Vagina (tissue), 2 donors: ENCODE measurements around the gene SELENOM. TPM values are rescaled to one million over a fixed set of nuclear protein-coding genes. Genes with fewer than 3 reads are reported as not detected.
"Not testable (repeated sequence)": the region's sequence is repeated elsewhere in the genome, so short reads cannot be mapped to it uniquely, and the experiment has no call there.

ENCODE experiments used
- DNase-seq, 2 donors: peaks; one replicate each; pipeline ENCODE4 v3.0.0-alpha.2; 2017; ENCODE audit errors: extremely low spot score in 2 of 2
- H3K27ac ChIP-seq: fragments of 200-600 bp; sonication (generic); one replicate; pipeline ENCODE4 v1.5.1; 2019
- H3K27me3 ChIP-seq: fragments of 200-600 bp; sonication (generic); one replicate; pipeline ENCODE4 v1.5.1; 2019
- H3K36me3 ChIP-seq, 2 donors: fragments of 200-600 bp; sonication (generic); one replicate each; pipeline ENCODE4 v1.5.1; 2017 to 2019
- H3K4me1 ChIP-seq: fragments of 200-600 bp; sonication (generic); one replicate; pipeline ENCODE4 v1.5.1; 2019
- H3K4me3 ChIP-seq, 2 donors: fragments of 200-600 bp; sonication (generic); 1 replicate in 1 of 2; 2 replicates in 1 of 2; pipeline ENCODE4 v1.5.1; 2016 to 2019
- H3K9me3 ChIP-seq: fragments of 200-600 bp; sonication (generic); one replicate; pipeline ENCODE4 v1.5.1; 2019
- POLR2A ChIP-seq, 2 donors: fragments of 450-650 bp; IDR thresholded peaks; one replicate each; pipeline ENCODE4 v1.6.1; 2017; ENCODE audit warnings: antibody characterized with exemption in 2 of 2, mild to moderate bottlenecking in 2 of 2, moderate library complexity in 2 of 2
- POLR2AphosphoS5 ChIP-seq, 2 donors: sonication (generic); formaldehyde crosslinking; IDR thresholded peaks; one replicate each; pipeline ENCODE4 v1.9.0; 2017; ENCODE audit warnings: antibody characterized with exemption in 2 of 2, mild to moderate bottlenecking in 2 of 2, low read depth in 1 of 2; ENCODE audit not compliant: insufficient read depth in 1 of 2
- intact Hi-C: fragments of 100-400 bp; cut with DNase I; formaldehyde crosslinking; loops from one replicate; pipeline ENCODE4 v1.15.1; 2023
- total RNA-seq: library from RNA; depleted of rRNA; stranded (reverse); fragments of >200 nt; gene quantifications from one replicate; pipeline ENCODE4 v1.2.3, GENCODE V29; 2016
- TF ChIP-seq, protein P1 (sequence below), 3 experiments: fragments of 450-650 bp in 2 of 3; fragments of 200-600 bp in 1 of 3; sonication (generic) in 1 of 3; IDR thresholded peaks; one replicate each; pipeline ENCODE4 v1.5.1; 2017 to 2019; ENCODE audit warnings: antibody characterized with exemption in 3 of 3, mild to moderate bottlenecking in 2 of 3, moderate library complexity in 2 of 3

Gene SELENOM
- total RNA-seq, 1 donor from 2014 or later = 941 TPM

DNA sequence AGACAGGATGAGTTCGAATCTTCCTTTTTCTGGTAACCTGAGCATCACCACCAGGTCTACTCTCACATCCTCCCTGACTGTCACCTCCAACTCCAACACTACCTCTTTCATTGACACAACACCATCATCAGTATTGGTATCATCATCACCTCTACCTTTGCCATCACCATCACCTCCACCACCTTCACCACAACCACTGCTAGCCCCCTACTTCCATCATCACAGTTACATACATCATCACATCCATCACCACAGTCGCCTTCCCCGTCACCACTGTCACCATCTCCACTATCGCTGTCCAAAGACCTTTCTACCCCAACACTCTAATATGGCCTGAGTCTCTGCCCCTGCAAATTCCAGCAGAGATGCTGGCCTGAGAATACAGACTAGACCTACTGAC, 14.0 kb upstream of the SELENOM start:
- TF ChIP-seq POLR2A (IDR thresholded peaks at IDR 0.05) (no peak), POLR2AphosphoS5 (IDR thresholded peaks at IDR 0.05; ENCODE audit: insufficient read depth in 1 of 2, low read depth in 1 of 2) (no peak)
- TF ChIP-seq, protein P1, sequence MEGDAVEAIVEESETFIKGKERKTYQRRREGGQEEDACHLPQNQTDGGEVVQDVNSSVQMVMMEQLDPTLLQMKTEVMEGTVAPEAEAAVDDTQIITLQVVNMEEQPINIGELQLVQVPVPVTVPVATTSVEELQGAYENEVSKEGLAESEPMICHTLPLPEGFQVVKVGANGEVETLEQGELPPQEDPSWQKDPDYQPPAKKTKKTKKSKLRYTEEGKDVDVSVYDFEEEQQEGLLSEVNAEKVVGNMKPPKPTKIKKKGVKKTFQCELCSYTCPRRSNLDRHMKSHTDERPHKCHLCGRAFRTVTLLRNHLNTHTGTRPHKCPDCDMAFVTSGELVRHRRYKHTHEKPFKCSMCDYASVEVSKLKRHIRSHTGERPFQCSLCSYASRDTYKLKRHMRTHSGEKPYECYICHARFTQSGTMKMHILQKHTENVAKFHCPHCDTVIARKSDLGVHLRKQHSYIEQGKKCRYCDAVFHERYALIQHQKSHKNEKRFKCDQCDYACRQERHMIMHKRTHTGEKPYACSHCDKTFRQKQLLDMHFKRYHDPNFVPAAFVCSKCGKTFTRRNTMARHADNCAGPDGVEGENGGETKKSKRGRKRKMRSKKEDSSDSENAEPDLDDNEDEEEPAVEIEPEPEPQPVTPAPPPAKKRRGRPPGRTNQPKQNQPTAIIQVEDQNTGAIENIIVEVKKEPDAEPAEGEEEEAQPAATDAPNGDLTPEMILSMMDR (IDR thresholded peaks at IDR 0.05) = no peak
- Histone ChIP-seq H3K4me1 (peaks cover 14% of the 10 kb centered on the region), H3K36me3 (no peaks in the 10 kb centered on the region), H3K27me3 (no peaks in the 10 kb centered on the region), H3K4me3 (no peak overlapping the region), H3K9me3 (no peaks in the 10 kb centered on the region), H3K27ac (no peak overlapping the region)
- intact Hi-C loops = no loop called here
- no peak for DNase-seq

DNA sequence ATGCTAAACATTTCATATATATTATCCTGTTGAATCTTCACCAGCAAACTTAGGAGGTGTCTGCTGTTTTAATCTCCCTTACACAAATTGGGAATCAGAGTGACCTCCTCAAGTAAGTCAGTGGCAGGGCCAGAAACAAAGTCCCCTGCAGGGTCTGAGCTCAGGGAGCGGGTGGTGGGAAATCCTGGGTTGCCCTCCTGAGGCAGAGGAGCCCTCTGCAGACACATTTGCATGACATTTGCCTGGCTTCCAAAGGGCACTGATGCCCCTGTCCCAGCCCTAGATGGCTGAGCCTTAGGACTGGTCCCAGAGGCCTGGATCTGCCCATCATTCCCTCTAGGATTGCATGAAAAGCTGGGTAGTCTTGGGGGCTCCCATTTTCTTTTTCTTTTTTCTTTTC, 13.3 kb upstream of the SELENOM start:
- TF ChIP-seq POLR2A (IDR thresholded peaks at IDR 0.05) (no peak), POLR2AphosphoS5 (IDR thresholded peaks at IDR 0.05; ENCODE audit: insufficient read depth in 1 of 2, low read depth in 1 of 2) (no peak)
- TF ChIP-seq, protein P1 (IDR thresholded peaks at IDR 0.05) = no peak
- no peaks in the 10 kb centered on the region for H3K9me3 ChIP-seq
- no peaks in the 10 kb centered on the region for H3K36me3 ChIP-seq
- peaks cover 14% of the 10 kb centered on the region for H3K4me1 ChIP-seq
- no peak for DNase-seq
- intact Hi-C loops = no loop called here
- no peak overlapping the region for H3K27ac ChIP-seq
- no peaks in the 10 kb centered on the region for H3K27me3 ChIP-seq
- no peak overlapping the region for H3K4me3 ChIP-seq

DNA sequence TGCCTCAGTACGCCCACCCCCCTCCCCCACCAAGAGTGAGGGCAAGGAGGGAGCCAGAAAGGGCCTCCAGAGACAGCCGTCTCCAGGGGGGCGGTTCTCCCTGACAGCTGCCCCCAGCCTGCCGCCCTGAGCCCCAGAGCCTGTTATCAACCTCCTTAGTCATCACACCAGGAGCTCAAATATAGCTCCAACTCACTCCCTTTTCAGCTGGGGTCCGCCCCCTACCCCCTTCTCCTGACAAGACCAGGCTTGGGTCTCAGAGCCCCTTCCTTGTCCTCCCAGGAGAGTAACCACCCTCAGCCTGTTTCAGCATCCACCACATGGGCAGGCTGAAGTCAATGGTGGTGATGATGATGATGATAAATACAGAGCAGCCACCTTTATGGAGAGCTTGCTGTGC, 12.9 kb upstream of the SELENOM start:
- Histone ChIP-seq H3K4me1 (peaks cover 14% of the 10 kb centered on the region), H3K27me3 (no peaks in the 10 kb centered on the region), H3K27ac (no peak overlapping the region), H3K4me3 (no peak overlapping the region), H3K36me3 (no peaks in the 10 kb centered on the region), H3K9me3 (no peaks in the 10 kb centered on the region)
- no peak for DNase-seq
- TF ChIP-seq POLR2A (IDR thresholded peaks at IDR 0.05) (no peak), POLR2AphosphoS5 (IDR thresholded peaks at IDR 0.05; ENCODE audit: insufficient read depth in 1 of 2, low read depth in 1 of 2) (no peak)
- TF ChIP-seq, protein P1 (IDR thresholded peaks at IDR 0.05) = no peak
- intact Hi-C loops = no loop called here

DNA sequence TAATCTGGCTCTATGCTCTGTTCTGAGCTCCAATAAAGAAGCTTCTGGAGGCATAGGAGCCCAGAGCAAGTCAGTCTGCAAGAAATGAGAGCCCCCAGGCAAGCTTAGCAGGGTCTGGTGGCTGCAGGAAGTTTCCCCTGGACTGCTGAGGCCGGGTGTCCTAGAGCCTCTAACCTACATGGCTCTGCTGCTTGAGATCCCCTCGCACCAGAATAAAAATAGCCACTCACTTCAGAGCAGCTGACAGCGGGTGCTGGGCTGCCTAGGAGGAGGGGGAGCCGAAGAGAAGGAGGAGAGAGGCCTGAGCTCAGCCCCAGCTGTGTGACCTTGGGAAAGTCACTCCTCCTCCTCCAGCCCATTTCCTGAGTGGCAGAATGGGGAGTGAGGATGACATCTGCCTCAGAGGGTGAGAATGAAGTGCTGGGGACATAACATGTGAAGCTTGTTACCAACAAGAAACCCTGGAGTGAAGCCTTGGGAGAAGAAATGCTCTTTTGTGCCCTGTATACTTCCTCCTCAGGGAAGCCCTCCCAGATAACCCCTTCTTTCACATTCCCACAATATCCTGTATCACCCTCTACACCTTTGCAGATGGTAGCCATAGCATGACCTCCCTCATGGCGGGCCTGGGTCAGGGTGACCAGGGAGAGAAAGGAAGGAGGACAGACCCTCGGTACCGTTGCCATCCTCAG, 11.8 kb upstream of the SELENOM start:
- DNase-seq = no peak
- H3K27me3 ChIP-seq = no peaks in the 10 kb centered on the region
- H3K27ac ChIP-seq = no peak overlapping the region
- H3K4me1 ChIP-seq = peaks cover 14% of the 10 kb centered on the region
- no peaks in the 10 kb centered on the region for H3K36me3 ChIP-seq
- intact Hi-C loops = no loop called here
- TF ChIP-seq POLR2AphosphoS5 (IDR thresholded peaks at IDR 0.05; ENCODE audit: insufficient read depth in 1 of 2, low read depth in 1 of 2) (no peak), POLR2A (IDR thresholded peaks at IDR 0.05) (no peak)
- TF ChIP-seq, protein P1 (IDR thresholded peaks at IDR 0.05) = no peak
- H3K4me3 ChIP-seq = no peak overlapping the region
- no peaks in the 10 kb centered on the region for H3K9me3 ChIP-seq

DNA sequence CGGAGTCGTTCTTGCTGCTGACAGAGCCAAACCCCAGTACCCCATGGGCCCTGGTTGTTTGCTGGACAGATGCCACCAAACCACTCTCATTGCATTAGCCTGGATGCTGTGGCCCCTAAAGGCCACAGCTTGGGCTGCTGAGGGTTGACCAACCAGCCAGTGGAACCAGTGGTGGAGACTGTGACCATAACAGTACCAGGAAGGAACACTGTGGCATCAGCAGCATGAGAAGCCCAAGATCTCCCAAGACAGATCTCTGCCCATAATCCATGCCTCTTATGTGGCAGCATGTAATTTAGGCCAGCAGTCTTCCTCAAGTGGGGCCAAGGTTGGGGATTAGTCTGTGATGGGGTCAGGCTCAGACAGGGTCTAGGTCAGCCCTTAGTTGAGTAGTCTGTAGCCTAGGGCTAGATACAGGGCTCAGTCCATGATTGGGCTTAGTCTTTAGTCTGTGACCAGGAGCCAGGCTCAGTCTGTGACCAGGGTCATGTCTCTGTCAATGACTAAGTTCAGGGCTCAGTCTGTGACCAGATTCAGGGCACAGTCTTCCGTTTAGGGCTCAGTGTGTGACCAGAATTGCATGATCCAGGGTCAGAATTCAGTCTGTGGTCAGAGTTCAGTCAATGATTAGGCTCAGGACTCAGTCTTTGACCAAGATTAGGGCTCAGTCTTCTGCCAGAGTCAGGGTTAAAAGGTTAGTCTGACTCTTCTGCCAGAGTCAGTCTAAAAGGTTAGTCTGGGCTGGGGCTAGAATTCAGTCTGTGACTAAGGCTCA, 10.9 kb upstream of the SELENOM start:
- no peaks in the 10 kb centered on the region for H3K27me3 ChIP-seq
- peaks cover 13% of the 10 kb centered on the region for H3K4me1 ChIP-seq
- H3K36me3 ChIP-seq = no peaks in the 10 kb centered on the region
- H3K27ac ChIP-seq = no peak overlapping the region
- no peak overlapping the region for H3K4me3 ChIP-seq
- TF ChIP-seq POLR2A (IDR thresholded peaks at IDR 0.05) (no peak), POLR2AphosphoS5 (IDR thresholded peaks at IDR 0.05; ENCODE audit: insufficient read depth in 1 of 2, low read depth in 1 of 2) (no peak)
- TF ChIP-seq, protein P1 (IDR thresholded peaks at IDR 0.05) = no peak
- H3K9me3 ChIP-seq = no peaks in the 10 kb centered on the region
- no peak for DNase-seq
- intact Hi-C loops = no loop called here

DNA sequence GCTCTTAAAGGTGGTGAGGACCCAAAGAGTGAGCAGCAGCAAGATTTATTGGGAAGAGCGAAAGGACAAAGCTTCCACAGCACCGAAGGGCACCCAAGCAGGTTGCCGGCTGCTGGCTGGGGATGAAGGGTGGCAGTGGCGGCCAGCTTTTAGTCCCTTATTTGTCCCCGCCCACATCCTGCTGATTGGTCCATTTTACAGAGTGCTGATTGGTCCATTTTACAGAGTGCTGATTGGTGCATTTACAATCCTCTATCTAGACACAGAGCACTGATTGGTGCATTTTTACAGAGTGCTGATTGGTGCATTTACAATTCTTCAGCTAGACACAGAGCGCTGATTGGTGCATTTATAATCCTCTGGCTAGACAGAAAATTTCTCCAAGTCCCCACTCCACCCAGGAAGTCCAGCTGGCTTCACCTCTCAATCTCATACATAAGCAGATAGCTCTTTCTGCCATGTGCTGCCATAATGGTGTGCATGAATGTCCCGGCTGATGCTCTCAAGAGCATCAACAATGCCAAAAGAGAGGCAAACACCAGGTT, 5.3 kb upstream of the SELENOM start:
- H3K4me1 ChIP-seq, H3K9me3 ChIP-seq, H3K27ac ChIP-seq, H3K4me3 ChIP-seq, DNase-seq, H3K36me3 ChIP-seq, H3K27me3 ChIP-seq, intact Hi-C loops: not testable (repeated sequence)
